ENCODE measurements around the gene BCL11B. TPM values are rescaled to one million over a fixed set of nuclear protein-coding genes. Genes with fewer than 3 reads are reported as not detected.

The BCL11B gene
- total and polyA plus RNA-seq, 9 of the 15 experiments (the other 6 are each of a cell fraction or from before 2014, with no cell fraction given), result 0.09 TPM; not detected in 8

- TF ChIP-seq ZNF395 (CRISPR knock-in tag; IDR thresholded peaks at IDR 0.05), result no peak
These were observed 32.3 kb downstream of the BCL11B start (continued) for GRCh38 chr14:99239661-99240092.

GRCh38 chr14:99238216-99238615 is 33.8 kb downstream of the BCL11B start:
- CTCF ChIA-PET (ENCODE audit: low intra/inter-chr PET ratio), result no interaction called here
- BruUV-seq (replicated peaks), result no TSS peak
- DNase-seq (ENCODE audit: extremely low read depth in 1 of 4, low spot score in 3 of 4), result no peak
- no peaks in the 10 kb centered on the region for H3K79me2 ChIP-seq (ENCODE audit: control insufficient read depth, insufficient read depth, low read length)
- WGBS (ENCODE audit: insufficient coverage, low coverage, missing lambda C conversion rate), result 0% methylated on average over 4 of the region's 6 CpGs
- H2AFZ ChIP-seq (ENCODE audit: low read depth, low read length), result no peak overlapping the region
- H3K9me1 ChIP-seq (ENCODE audit: control insufficient read depth, insufficient read depth, low read length), result no peaks in the 10 kb centered on the region
- no peak for FAIRE-seq
- H3K27ac ChIP-seq (ENCODE audit: extremely low read depth, low read depth, low read length), result no peak overlapping the region
- H3K27me3 ChIP-seq (ENCODE audit: control insufficient read depth in 2 of 2, insufficient read depth in 2 of 2, low read length in 2 of 2), result peaks cover 0 to 2% of the 10 kb centered on the region in 2 experiments; a peak in 2 of 5 replicates
- no peaks in the 10 kb centered on the region for H3K36me3 ChIP-seq (ENCODE audit: control insufficient read depth, insufficient read depth, low read length)
- no peaks in the 10 kb centered on the region; a peak in 1 of 5 replicates for H3K4me1 ChIP-seq (replicated peaks in 1 of 2; ENCODE audit: control insufficient read depth in 2 of 2, insufficient read depth in 2 of 2, low read length in 2 of 2)
- H3K4me2 ChIP-seq (ENCODE audit: insufficient read depth, low read length), result no peak overlapping the region
- H4K20me1 ChIP-seq (replicated peaks; ENCODE audit: control insufficient read depth, insufficient read depth, low read length), result no peaks in the 10 kb centered on the region
- no peak for ATAC-seq
- H3K9me3 ChIP-seq (replicated peaks; ENCODE audit: control insufficient read depth, insufficient read depth, low read depth, low read length), result no peaks in the 10 kb centered on the region
- no peak overlapping the region for H3K4me3 ChIP-seq
- POLR2A ChIA-PET, result no interaction called here
- TF ChIP-seq CHD1 (IDR thresholded peaks at IDR 0.05; ENCODE audit: low read length), result no peak
- TF ChIP-seq NR0B1 (IDR thresholded peaks at IDR 0.05; ENCODE audit: partially characterized antibody), result no peak
- no peak for TF ChIP-seq NRF1 (conservative IDR thresholded peaks at IDR 0.05 in 1 of 2, IDR thresholded peaks at IDR 0.05 in 1 of 2)
- TF ChIP-seq PML (IDR thresholded peaks at IDR 0.05; ENCODE audit: low read length), result no peak
- TF ChIP-seq ZNF184 (CRISPR knock-in tag; IDR thresholded peaks at IDR 0.05), result no peak
- TF ChIP-seq BCOR (IDR thresholded peaks at IDR 0.05), result no peak
- no peak for TF ChIP-seq TAL1 (IDR thresholded peaks at IDR 0.05)
- TF ChIP-seq NR2C1 (IDR thresholded peaks at IDR 0.05), result no peak
- TF ChIP-seq NR2C1 (tag; IDR thresholded peaks at IDR 0.05), result no peak
- no peak for TF ChIP-seq ZNF655 (CRISPR knock-in tag; IDR thresholded peaks at IDR 0.05)
- TF ChIP-seq ELK3 (CRISPR knock-in tag; IDR thresholded peaks at IDR 0.05), result no peak
- in situ Hi-C loops (cut with MboI), result no loop called here
- intact Hi-C loops (cut with micrococcal nuclease), result no loop called here
- no peak overlapping the region for H3K9ac ChIP-seq (ENCODE audit: insufficient read depth in 1 of 2, low read depth in 2 of 2, low read length in 2 of 2)
